ENCODE results near the gene BCOR.

GRCh38 chrX:40097141-40097503 lies 636 bp downstream of the BCOR start:
- TF ChIP-seq CTCF (IDR thresholded peaks at IDR 0.05; ENCODE audit: low read depth, low read length, missing input control) (no peak), EGR1 (IDR thresholded peaks at IDR 0.05; ENCODE audit: low read depth in 2 of 2) (no peak), MAX (IDR thresholded peaks at IDR 0.05) (no peak), ZBTB33 (IDR thresholded peaks at IDR 0.05) (no peak), GABPA (IDR thresholded peaks at IDR 0.05 in 1 of 2, conservative IDR thresholded peaks at IDR 0.05 in 1 of 2) (no peak), YY1 (IDR thresholded peaks at IDR 0.05) (no peak), NR2F2 (IDR thresholded peaks at IDR 0.05) (no peak), REST (IDR thresholded peaks at IDR 0.05) (no peak), HNF4A (conservative IDR thresholded peaks at IDR 0.05) (no peak), JUND (IDR thresholded peaks at IDR 0.05) (no peak)
